HCT116 (cell line): Measurements from ENCODE around the gene DNAJC3. TPM values are rescaled to one million over a fixed set of nuclear protein-coding genes. Genes with fewer than 3 reads are reported as not detected.

Source experiments
- ATAC-seq: fragments of 200-7000 bp; cut with Tn5 transposase; 2 replicates; pipeline ENCODE4 v1.9.1; 2020; ENCODE audit warnings: mild to moderate bottlenecking, moderate library complexity
- BruUV-seq: library from RNA; stranded (reverse); fragments of 400-500 nt; replicated peaks from 2 replicates; lab custom pipeline; 2021; lab: Mats Ljungman, UMichigan
- CTCF ChIA-PET: fragments of 300-600 bp; sonication (Branson Sonifier 250); formaldehyde crosslinking; loops from one replicate; lab custom pipeline; 2021; ENCODE audit warnings: antibody characterized with exemption; lab: Charles Lee
- POLR2A ChIA-PET: fragments of 300-600, 350-600 bp; sonication (Branson Sonifier 250); formaldehyde crosslinking; loops from one replicate; lab custom pipeline; 2021; ENCODE audit warnings: antibody characterized with exemption; lab: Charles Lee
- RAD21 ChIA-PET, 2 experiments: fragments of 300-600 bp; sonication (Branson Sonifier 250); formaldehyde crosslinking; loops; one replicate each; lab custom pipeline; 2023; ENCODE audit warnings: low total read pairs in 2 of 2; ENCODE audit not compliant: uncharacterized antibody in 2 of 2, unreplicated experiment in 2 of 2, low non-redundant PET in 1 of 2; lab: Charles Lee
- DNase-seq: peaks from one replicate; pipeline ENCODE4 v3.0.0-alpha.2; 2010; ENCODE audit warnings: low read depth, low spot score
- H2AFZ ChIP-seq: fragments of 200-600 bp; shearing (Covaris generic), sonication (generic); 2 replicates; pipeline ENCODE4 v1.6.1; 2017; ENCODE audit warnings: low read depth, mixed run types, mixed read lengths, antibody characterized with exemption, low read length; ENCODE audit not compliant: poor library complexity, severe bottlenecking
- H3K27ac ChIP-seq: 2 replicates; pipeline ENCODE4 v1.5.1; 2012; ENCODE audit warnings: low read depth, low read length
- H3K27me3 ChIP-seq: fragments of 200-600 bp; sonication (generic); 2 replicates; pipeline ENCODE4 v1.6.1; 2016; ENCODE audit warnings: mixed run types, low read length, mixed read lengths; ENCODE audit not compliant: insufficient read depth
- H3K36me3 ChIP-seq, 2 experiments: fragments of 200-500 bp in 1 of 2; fragments of 200-600 bp in 1 of 2; sonication (Bioruptor generic) in 1 of 2; sonication (generic) in 1 of 2; 2 replicates each; pipeline versions ENCODE4 v1.5.1 to v1.6.1; 2014 to 2016; ENCODE audit warnings: low read length in 2 of 2, inconsistent platforms in 1 of 2, mixed read lengths in 1 of 2, mixed run types in 1 of 2; ENCODE audit not compliant: insufficient read depth in 2 of 2, control insufficient read depth in 1 of 2
- H3K4me1 ChIP-seq, 2 experiments: fragments of 200-600 bp in 1 of 2; sonication (generic) in 1 of 2; 2 replicates each; pipeline versions ENCODE4 v1.5.1 to v1.6.1; 2012 to 2017; ENCODE audit warnings: low read length in 2 of 2, inconsistent platforms in 1 of 2, mild to moderate bottlenecking in 1 of 2, mixed read lengths in 1 of 2, mixed run types in 1 of 2, moderate library complexity in 1 of 2; ENCODE audit not compliant: insufficient read depth in 2 of 2, control insufficient read depth in 1 of 2
- H3K4me2 ChIP-seq: fragments of 200-600 bp; sonication (generic); 2 replicates; pipeline ENCODE4 v1.6.1; 2017; ENCODE audit warnings: mixed run types, low read length, mixed read lengths
- H3K4me3 ChIP-seq, 2 experiments: fragments of 200-600 bp in 1 of 2; sonication (generic) in 1 of 2; replicated peaks in 1 of 2; 2 replicates each; pipeline ENCODE4 v1.5.1; 2011 to 2016; ENCODE audit warnings: low read length in 2 of 2, control low read depth in 1 of 2, low read depth in 1 of 2, mild to moderate bottlenecking in 1 of 2, mixed read lengths in 1 of 2, mixed run types in 1 of 2
- H3K79me2 ChIP-seq: fragments of 200-600 bp; sonication (generic); 2 replicates; pipeline ENCODE4 v1.6.1; 2017; ENCODE audit warnings: mild to moderate bottlenecking, mixed run types, low read length, moderate library complexity, mixed read lengths; ENCODE audit not compliant: insufficient read depth
- H3K9ac ChIP-seq: fragments of 200-600 bp; sonication (generic); 2 replicates; pipeline ENCODE4 v1.6.1; 2016; ENCODE audit warnings: low read length, mixed read lengths
- H3K9me2 ChIP-seq: fragments of 200-600 bp; sonication (generic), shearing (Covaris generic); 2 replicates; pipeline ENCODE4 v1.6.1; 2017; ENCODE audit warnings: mixed run types, mild to moderate bottlenecking, moderate library complexity; ENCODE audit not compliant: insufficient read depth
- H3K9me3 ChIP-seq, 2 experiments: fragments of 200-500 bp in 1 of 2; fragments of 200-600 bp in 1 of 2; sonication (Bioruptor generic) in 1 of 2; sonication (generic) in 1 of 2; 2 replicates each; pipeline ENCODE4 v1.6.1; 2014 to 2017; ENCODE audit warnings: low read length in 2 of 2, mixed read lengths in 2 of 2, inconsistent platforms in 1 of 2, low read depth in 1 of 2, mild to moderate bottlenecking in 1 of 2, mixed run types in 1 of 2, moderate library complexity in 1 of 2; ENCODE audit not compliant: control insufficient read depth in 1 of 2, insufficient read depth in 1 of 2
- H4K20me1 ChIP-seq: fragments of 200-600 bp; sonication (generic), shearing (Covaris generic); 2 replicates; pipeline ENCODE4 v1.6.1; 2017; ENCODE audit warnings: mixed run types, mild to moderate bottlenecking, moderate library complexity; ENCODE audit not compliant: insufficient read depth
- CEBPB ChIP-seq: IDR thresholded peaks from 2 replicates; pipeline ENCODE4 v1.6.1; 2012; ENCODE audit warnings: low read depth
- EGR1 ChIP-seq: IDR thresholded peaks from 2 replicates; pipeline ENCODE4 v1.6.1; 2012; ENCODE audit warnings: low read depth
- EZH2 ChIP-seq: fragments of 200-600 bp; sonication (generic); IDR thresholded peaks from 2 replicates; pipeline ENCODE4 v1.6.1; 2017; ENCODE audit warnings: antibody characterized with exemption, mixed run types
- EZH2phosphoT487 ChIP-seq: fragments of 200-600 bp; IDR thresholded peaks from 2 replicates; pipeline ENCODE4 v1.6.1; 2018; ENCODE audit warnings: antibody characterized with exemption, borderline replicate concordance
- FOSL1 ChIP-seq: IDR thresholded peaks from 2 replicates; pipeline ENCODE4 v1.6.1; 2012; ENCODE audit warnings: low read depth
- JUND ChIP-seq: IDR thresholded peaks from 2 replicates; pipeline ENCODE4 v1.6.1; 2012
- POLR2A ChIP-seq: IDR thresholded peaks from 2 replicates; pipeline ENCODE4 v1.7.0; 2011; ENCODE audit warnings: borderline replicate concordance; ENCODE audit not compliant: insufficient read depth, insufficient read length; ENCODE audit errors: extremely low read depth
- POLR2AphosphoS5 ChIP-seq: IDR thresholded peaks from 2 replicates; pipeline ENCODE4 v1.6.1; 2011; ENCODE audit warnings: mild to moderate bottlenecking, low read depth, low read length, moderate library complexity
- RAD21 ChIP-seq: IDR thresholded peaks from 2 replicates; pipeline ENCODE4 v1.6.1; 2012; ENCODE audit warnings: low read depth, mild to moderate bottlenecking
- SIN3A ChIP-seq: IDR thresholded peaks from 2 replicates; pipeline ENCODE4 v1.6.1; 2012; ENCODE audit warnings: low read depth
- SP1 ChIP-seq: IDR thresholded peaks from 2 replicates; pipeline ENCODE4 v1.6.1; 2012; ENCODE audit warnings: low read depth
- SRF ChIP-seq: IDR thresholded peaks from 2 replicates; pipeline ENCODE4 v1.6.1; 2012; ENCODE audit warnings: low read depth
- TCF7L2 ChIP-seq: IDR thresholded peaks from 2 replicates; pipeline ENCODE4 v1.7.0; 2011; ENCODE audit warnings: borderline replicate concordance, inconsistent platforms; ENCODE audit not compliant: insufficient read depth, insufficient read length; ENCODE audit errors: extremely low read depth
- YY1 ChIP-seq: IDR thresholded peaks from 2 replicates; pipeline ENCODE4 v1.6.1; 2011; ENCODE audit warnings: low read length, low read depth, moderate library complexity, mild to moderate bottlenecking; ENCODE audit not compliant: insufficient replicate concordance; ENCODE audit errors: extremely low read depth
- ZFX ChIP-seq: fragments of 450-650 bp; IDR thresholded peaks from 2 replicates; pipeline ENCODE4 v1.6.1; 2017
- ZNF274 ChIP-seq: fragments of 200-500 bp; sonication (Bioruptor generic); IDR thresholded peaks from 2 replicates; pipeline ENCODE4 v1.6.1; 2014; ENCODE audit warnings: mild to moderate bottlenecking, low read depth, low read length, inconsistent platforms
- intact Hi-C: fragments of 100-400 bp; cut with micrococcal nuclease; formaldehyde crosslinking; loops from 2 replicates; pipeline ENCODE4 v1.10.0; 2022
- total RNA-seq: library from RNA; stranded (reverse); gene quantifications from one replicate; pipeline ENCODE4 v1.2.1, GENCODE V29; 2021; ENCODE audit not compliant: unreplicated experiment
- TF ChIP-seq, protein P1 (sequence below), 3 experiments: fragments of 200-600 bp in 1 of 3; sonication (generic) in 1 of 3; IDR thresholded peaks in 2 of 3; conservative IDR thresholded peaks in 1 of 3; 2 replicates each; pipeline ENCODE4 v1.5.1; 2012 to 2017; ENCODE audit warnings: low read depth in 2 of 3, low read length in 2 of 3, antibody characterized with exemption in 1 of 3, borderline replicate concordance in 1 of 3, control low read depth in 1 of 3, mild to moderate bottlenecking in 1 of 3, mixed read lengths in 1 of 3, mixed run types in 1 of 3, moderate library complexity in 1 of 3; ENCODE audit not compliant: insufficient read depth in 1 of 3
- TF ChIP-seq, protein P2 (sequence below): IDR thresholded peaks from 2 replicates; pipeline ENCODE4 v1.6.1; 2012
- TF ChIP-seq, protein P3 (sequence below): IDR thresholded peaks from 2 replicates; pipeline ENCODE4 v1.6.1; 2012; ENCODE audit warnings: low read depth

The DNAJC3 gene
- total RNA-seq, 1 experiment from 2014 or later, result 28.5 TPM

DNA sequence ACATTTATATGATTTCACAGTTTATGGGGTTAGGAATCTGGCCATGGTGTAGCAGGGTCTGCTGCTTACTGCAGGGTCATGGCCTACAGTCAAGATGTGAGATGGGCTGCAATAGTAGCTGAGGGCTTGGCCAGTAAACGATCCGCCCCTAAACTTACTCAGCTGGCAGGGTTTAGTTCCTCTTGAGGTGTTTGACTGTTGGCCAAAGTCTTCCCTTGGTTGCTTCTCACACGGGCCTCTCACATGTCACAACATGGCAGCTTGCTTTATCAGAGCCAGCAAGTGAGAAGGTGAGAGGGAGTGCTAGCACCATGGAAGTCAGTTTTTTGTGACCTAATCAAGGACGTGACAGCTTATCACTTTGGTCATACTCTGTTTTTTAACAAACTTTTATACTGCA lies 77.1 kb downstream of the DNAJC3 start:
- ChIA-PET RAD21 (no interaction called here), POLR2A (no interaction called here), CTCF (no interaction called here)
- Histone ChIP-seq H2AFZ (no peak overlapping the region), H3K4me2 (no peak overlapping the region), H3K36me3 (no peaks in the 10 kb centered on the region), H3K79me2 (no peaks in the 10 kb centered on the region), H3K27ac (no peak overlapping the region), H4K20me1 (no peaks in the 10 kb centered on the region), H3K9ac (no peak overlapping the region), H3K9me3 (no peaks in the 10 kb centered on the region), H3K4me1 (no peaks in the 10 kb centered on the region), H3K9me2 (no peaks in the 10 kb centered on the region), H3K27me3 (no peaks in the 10 kb centered on the region), H3K4me3 (no peak overlapping the region)
- intact Hi-C loops, result no loop called here
- no TSS peak for BruUV-seq
- DNase-seq (no peak), ATAC-seq (no peak)
- no peak for TF ChIP-seq FOSL1
- no peak for TF ChIP-seq SRF
- TF ChIP-seq, protein P1, sequence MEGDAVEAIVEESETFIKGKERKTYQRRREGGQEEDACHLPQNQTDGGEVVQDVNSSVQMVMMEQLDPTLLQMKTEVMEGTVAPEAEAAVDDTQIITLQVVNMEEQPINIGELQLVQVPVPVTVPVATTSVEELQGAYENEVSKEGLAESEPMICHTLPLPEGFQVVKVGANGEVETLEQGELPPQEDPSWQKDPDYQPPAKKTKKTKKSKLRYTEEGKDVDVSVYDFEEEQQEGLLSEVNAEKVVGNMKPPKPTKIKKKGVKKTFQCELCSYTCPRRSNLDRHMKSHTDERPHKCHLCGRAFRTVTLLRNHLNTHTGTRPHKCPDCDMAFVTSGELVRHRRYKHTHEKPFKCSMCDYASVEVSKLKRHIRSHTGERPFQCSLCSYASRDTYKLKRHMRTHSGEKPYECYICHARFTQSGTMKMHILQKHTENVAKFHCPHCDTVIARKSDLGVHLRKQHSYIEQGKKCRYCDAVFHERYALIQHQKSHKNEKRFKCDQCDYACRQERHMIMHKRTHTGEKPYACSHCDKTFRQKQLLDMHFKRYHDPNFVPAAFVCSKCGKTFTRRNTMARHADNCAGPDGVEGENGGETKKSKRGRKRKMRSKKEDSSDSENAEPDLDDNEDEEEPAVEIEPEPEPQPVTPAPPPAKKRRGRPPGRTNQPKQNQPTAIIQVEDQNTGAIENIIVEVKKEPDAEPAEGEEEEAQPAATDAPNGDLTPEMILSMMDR (IDR thresholded peaks at IDR 0.05 in 2 of 3, conservative IDR thresholded peaks at IDR 0.05 in 1 of 3; ENCODE audit: borderline replicate concordance in 1 of 3, insufficient read depth in 1 of 3, low read depth in 2 of 3, low read length in 2 of 3), result no peak
- TF ChIP-seq SP1, result no peak
- no peak for TF ChIP-seq EGR1
- no peak for TF ChIP-seq POLR2AphosphoS5
- no peak for TF ChIP-seq POLR2A
- TF ChIP-seq ZNF274, result no peak
- no peak for TF ChIP-seq EZH2phosphoT487
- no peak for TF ChIP-seq YY1
- TF ChIP-seq, protein P2, sequence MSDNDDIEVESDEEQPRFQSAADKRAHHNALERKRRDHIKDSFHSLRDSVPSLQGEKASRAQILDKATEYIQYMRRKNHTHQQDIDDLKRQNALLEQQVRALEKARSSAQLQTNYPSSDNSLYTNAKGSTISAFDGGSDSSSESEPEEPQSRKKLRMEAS, result no peak
- no peak for TF ChIP-seq RAD21
- TF ChIP-seq, protein P3, sequence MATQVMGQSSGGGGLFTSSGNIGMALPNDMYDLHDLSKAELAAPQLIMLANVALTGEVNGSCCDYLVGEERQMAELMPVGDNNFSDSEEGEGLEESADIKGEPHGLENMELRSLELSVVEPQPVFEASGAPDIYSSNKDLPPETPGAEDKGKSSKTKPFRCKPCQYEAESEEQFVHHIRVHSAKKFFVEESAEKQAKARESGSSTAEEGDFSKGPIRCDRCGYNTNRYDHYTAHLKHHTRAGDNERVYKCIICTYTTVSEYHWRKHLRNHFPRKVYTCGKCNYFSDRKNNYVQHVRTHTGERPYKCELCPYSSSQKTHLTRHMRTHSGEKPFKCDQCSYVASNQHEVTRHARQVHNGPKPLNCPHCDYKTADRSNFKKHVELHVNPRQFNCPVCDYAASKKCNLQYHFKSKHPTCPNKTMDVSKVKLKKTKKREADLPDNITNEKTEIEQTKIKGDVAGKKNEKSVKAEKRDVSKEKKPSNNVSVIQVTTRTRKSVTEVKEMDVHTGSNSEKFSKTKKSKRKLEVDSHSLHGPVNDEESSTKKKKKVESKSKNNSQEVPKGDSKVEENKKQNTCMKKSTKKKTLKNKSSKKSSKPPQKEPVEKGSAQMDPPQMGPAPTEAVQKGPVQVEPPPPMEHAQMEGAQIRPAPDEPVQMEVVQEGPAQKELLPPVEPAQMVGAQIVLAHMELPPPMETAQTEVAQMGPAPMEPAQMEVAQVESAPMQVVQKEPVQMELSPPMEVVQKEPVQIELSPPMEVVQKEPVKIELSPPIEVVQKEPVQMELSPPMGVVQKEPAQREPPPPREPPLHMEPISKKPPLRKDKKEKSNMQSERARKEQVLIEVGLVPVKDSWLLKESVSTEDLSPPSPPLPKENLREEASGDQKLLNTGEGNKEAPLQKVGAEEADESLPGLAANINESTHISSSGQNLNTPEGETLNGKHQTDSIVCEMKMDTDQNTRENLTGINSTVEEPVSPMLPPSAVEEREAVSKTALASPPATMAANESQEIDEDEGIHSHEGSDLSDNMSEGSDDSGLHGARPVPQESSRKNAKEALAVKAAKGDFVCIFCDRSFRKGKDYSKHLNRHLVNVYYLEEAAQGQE, result no peak
- no peak for TF ChIP-seq JUND
- TF ChIP-seq CEBPB, result no peak
- no peak for TF ChIP-seq EZH2
- TF ChIP-seq ZFX, result no peak
- TF ChIP-seq SIN3A, result no peak
- no peak for TF ChIP-seq TCF7L2
